SHP77 (cell line): Measurements from ENCODE around the gene ZNF655.
"Not testable (repeated sequence)": the region's sequence is repeated elsewhere in the genome, so short reads cannot be mapped to it uniquely, and the experiment has no call there.

Experiments used
- DNase-seq, 2 experiments: peaks; one replicate each; lab custom pipeline; 2025; lab: John Stamatoyannopoulos, UW

ZNF655 gene

DNA sequence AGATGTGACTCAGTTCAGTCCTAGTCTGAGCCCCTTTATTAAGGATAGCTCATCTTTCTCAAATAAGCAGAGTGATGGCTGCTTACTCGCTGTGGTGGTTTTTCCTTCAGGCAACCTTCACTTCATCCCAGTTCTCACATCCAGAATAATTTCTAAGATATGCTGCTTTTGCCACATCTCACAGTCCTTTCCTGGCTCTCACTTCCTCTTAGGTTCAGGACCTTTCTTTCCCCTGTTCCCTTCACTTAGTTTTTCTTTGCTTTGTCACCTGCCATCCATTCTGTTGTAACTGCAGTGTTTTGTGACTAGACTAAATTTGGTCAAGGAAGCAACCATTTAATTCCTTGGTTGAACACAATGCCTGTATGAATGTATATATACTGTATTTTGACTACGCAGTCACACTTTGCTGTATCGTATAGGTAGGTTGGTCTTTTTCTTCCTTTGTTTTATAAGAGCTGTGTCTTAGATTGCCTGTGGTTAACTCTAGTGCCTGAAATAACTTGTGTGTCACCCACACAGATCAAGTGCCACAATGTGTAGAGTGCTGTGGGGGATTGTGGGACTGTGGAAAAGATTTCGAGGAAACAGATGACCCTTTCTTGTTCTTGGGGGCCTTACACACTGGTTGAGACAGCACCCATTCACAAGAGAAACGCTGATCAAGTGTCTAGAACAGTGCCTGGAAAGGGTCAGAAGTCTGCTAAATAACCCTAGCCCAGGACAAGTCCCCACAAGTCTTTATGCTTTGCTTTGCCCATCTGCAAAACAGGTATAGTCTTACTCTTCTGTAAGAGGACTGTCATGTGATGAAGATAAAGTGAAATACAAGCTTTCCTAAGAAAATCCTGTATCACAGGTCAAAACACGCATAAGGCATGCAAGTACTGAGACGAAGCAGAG, 2.6 kb downstream of the ZNF655 start:
- DNase-seq, result no peak

DNA sequence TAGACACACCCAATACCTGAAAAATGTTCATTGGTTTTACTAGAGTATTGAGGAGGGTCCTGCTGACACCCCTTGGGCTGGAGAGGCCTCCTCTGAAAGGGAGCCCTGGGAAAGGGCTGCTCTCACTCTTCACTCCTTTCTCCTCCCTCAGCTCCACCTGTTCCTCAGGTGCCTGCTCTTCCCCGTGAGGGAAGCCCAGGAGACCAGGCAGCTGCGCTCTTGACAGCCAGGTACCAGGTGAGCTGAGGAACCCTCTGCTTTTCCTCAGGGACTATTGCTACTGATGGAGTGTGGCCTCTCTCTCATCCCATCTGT, 3.3 kb downstream of the ZNF655 start:
- DNase-seq, result no peak

DNA sequence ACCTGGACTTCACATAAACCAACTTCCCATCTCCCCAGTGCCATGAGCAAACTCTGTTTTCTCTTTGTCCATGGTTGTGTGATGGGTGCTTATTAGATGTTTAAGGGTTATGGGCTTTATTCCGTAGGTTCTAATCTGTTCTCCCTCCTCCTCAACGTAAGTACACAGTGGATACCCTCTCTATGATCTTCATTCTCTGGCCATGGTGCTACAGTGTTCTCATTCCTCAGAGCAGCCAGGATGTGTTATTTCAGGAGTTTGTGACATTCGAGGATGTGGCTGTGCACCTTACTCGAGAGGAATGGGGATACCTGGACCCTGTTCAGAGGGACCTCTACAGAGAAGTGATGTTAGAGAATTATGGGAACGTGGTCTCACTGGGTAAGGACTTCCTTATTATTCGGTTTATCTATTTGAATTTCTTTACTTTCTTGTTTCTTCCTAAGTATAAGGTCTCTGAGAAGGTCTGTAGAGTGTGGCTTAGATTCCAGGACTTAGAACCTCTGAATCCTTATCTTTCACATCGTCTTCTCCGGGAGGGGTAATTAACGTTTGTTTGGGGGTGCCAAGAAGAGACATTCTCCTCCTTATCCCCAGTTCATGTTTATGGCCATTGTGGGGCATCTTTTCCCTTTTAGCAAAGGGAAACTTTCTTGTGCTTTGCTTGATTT, 3.8 kb downstream of the ZNF655 start:
- no peak for DNase-seq

DNA sequence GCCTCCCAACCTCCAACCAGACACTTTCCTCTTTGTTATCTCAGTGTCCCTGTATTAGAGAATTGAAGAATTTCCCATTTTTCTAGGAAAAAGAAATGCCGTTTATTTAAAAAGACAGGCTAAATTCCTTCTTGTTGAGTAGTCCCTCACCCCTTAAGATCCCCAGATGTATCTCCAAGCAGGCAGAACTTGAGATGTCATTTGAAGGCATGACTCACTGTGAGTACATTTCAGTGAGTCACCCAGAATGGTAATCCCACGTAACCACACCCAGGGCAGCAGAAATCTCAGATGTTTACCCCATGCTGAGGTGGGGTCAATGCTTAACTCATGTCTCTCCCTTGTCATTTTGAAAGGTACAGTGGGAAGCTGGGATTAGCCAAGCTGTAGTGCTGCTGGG, 4.4 kb downstream of the ZNF655 start:
- DNase-seq, result no peak

DNA sequence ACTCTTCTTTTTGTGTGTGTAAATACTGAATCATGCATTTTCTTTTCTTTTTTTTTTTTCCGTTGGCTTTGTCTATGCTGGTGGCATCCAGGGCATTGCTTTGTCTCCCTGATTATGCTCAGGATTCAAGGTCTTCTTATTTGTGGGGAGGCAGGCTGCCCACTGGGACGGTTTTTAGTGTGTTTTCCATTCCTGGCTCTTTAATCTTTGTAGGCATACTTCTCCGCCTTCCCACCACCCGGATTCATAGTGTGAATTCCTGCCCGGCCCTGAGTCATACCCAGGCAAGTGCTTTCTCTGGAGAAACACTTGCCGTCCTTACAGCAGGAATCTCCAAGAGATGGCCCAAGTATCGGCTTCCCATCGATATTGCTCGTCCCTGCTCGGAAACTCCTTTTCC, 5.2 kb downstream of the ZNF655 start:
- no peak for DNase-seq

DNA sequence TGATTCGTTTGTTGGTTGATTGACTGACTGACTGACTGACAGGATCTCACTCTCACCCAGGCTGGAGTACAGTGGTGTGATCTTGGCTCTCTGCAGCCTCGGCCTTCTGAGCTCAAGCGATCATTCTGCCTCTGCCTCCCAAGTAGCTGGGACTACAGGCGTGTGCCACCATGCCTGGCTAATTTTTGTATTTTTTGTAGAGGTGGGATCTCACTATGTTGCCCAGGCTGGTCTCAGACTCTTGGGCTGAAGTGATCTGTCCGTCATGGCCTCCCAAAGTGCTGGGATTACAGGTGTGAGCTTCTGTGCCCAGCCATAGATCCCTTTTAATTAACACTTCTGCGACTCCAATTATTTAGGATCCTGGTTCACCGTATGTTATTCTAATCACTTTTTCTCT, 10.3 kb downstream of the ZNF655 start:
- not testable (repeated sequence) for DNase-seq

DNA sequence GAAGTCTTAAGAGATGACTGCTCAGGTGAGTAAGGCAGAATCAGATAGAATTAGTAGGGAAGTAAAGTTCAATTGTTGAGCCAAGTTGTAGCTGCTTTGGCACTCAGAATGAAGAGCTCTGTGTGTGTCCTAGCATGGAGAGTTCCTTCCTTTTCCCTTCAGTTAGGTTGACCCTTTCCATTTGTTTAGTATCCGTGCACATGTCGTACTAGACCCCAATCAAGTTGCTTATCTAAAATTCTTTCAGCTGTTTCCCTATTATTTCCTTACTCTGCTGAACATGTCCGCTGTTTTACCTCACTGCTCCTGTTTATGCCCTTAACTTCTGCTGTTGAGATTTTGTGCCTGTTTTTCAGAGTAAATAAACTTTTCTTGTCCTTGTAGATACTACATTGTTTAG, 13.3 kb downstream of the ZNF655 start:
- no peak for DNase-seq

DNA sequence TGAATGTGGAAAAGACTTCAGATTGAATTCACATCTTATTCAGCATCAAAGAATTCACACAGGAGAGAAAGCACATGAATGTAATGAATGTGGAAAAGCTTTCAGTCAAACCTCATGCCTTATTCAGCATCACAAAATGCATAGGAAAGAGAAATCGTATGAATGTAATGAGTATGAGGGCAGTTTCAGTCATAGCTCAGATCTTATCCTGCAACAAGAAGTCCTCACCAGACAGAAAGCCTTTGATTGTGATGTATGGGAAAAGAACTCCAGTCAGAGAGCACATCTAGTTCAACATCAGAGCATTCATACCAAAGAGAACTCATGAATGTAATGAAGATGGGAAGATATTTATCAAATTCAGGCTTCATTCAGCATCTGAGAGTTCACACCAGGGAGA, 14.8 kb downstream of the ZNF655 start:
- no peak for DNase-seq

DNA sequence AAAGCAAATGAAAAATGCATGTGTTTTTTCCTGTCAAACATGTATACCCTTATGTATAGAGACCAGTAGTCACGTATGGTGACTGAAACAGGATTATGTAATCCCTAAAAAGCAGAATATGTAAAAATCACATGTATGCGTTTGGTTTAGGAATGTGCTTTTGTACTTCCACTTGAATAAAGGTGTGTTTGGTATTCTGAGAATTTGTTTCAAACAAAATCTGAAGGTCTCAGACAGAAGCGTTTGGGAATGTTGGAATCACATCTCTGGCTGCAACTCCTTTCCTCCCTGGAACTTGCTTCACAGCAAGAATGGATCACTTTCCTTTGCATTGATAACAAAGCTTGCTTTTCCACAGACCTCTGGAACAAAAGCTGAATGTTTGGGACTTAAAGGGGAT, 17.8 kb downstream of the ZNF655 start:
- no peak for DNase-seq

DNA sequence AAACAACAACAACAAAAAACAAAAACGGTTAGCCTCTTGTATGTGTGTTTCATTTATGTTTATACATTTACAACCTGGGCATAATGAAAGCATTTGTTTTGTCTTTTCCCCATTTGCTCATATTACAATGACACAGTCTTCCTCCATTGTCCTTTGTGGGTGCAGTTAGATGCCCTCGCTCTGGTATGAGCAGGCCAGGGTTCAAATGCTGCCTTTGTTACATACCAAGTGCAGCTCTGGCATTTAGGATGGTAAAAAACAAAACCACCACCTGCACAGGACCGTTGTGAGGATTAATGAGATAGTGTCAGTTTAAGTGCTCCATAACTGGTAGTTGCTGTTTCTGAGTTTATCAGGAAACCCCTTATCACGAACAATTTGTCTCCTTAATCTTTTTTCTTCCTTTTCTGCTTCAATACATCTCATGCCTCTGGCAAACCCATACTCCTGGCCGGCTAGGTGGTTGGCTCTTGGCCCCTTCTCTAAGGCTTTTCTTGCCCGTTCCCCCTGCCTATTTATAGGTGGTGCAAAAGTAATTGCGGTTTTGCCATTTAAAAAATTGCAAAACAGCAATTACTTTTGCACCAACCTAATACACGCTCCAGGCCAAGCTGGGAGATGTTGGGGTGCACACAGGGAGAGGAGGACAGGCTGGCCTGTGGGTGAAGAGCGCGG, 21.0 kb downstream of the ZNF655 start:
- DNase-seq, result no peak

DNA sequence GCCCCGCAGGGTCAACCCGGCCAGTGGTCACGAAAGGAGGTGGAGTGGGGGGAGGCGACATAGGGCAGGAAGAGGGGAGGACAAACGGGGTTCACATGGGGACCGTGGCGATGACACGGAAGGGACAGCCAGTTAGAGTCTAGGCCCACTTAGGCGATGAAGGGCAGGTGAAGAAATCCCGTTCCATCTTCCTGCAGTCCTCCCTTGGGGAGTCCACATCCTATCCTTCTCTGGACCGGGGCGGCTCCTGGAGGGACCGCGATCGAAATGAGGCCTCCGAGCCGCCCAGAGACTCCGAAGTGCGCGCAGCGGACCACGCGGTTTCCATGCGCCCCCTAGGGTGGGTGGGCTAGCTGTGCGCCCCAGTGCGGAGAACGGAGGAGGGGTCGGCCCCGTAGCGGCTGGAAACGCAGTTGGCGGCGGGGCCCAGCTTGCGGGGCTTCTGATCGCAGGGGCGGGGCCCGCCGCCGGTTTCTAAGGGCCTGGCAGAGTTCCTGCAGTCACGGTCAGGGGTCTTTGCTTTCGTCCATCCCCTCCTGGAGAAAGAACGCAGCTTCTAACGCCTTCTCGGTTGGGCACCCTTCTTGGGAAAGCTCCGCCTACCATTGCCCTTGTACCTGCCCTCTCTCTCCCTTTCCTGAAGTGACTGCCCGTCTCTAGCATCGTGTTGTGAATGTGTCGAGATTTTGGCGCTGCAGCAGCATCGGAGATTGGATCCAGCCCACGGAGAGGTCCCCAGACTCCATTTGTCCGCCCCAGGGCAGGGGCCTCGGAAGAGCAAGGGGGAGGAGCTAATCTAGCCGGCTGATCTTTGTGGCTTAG, 21.7 kb downstream of the ZNF655 start:
- DNase-seq, result peak in 1 of 2 experiments; percentile 34

DNA sequence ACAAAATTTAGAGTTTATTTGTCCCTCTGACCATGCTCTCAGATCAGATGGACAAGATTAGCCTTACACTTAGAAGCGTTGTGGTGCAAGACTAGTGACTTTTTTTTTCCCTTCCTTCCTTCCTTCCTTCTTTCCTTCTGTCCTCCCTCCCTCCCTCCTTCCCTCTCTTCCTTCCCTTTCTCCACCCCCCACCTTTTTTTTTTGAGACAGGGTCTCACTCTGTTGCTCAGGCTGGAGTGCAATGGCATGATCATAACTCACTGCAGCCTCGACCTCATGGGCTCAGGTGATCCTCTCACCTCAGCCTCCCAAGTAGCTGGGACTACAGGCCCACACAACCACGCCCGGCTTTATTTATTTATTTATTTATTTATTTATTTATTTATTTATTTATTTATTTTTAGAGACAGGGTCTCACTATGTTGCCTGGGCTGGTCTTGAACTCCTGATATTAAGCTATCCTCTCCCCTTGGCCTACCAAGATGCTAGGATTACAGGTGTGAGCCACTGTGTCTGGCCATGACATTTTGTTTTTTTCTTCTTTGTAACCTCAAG, 22.4 kb downstream of the ZNF655 start:
- not testable (repeated sequence) for DNase-seq

DNA sequence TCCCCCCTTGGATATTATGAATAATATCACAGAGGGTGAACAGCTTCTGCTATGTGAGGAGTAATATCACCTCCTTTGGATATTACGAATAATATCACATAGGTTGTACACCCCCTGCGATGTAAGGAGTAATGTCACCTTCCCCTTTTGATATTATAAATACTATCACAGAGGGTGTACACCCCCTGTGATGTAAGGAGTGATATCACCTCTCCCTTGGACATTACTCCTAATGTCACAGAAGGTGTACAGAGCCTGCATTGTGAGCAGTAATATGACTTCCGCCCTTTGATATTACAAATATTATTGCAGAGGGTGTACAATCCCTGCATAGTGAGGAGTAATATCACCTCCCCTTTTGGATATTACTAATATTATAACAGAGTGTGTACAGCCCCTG, 30.4 kb downstream of the ZNF655 start:
- no peak for DNase-seq

DNA sequence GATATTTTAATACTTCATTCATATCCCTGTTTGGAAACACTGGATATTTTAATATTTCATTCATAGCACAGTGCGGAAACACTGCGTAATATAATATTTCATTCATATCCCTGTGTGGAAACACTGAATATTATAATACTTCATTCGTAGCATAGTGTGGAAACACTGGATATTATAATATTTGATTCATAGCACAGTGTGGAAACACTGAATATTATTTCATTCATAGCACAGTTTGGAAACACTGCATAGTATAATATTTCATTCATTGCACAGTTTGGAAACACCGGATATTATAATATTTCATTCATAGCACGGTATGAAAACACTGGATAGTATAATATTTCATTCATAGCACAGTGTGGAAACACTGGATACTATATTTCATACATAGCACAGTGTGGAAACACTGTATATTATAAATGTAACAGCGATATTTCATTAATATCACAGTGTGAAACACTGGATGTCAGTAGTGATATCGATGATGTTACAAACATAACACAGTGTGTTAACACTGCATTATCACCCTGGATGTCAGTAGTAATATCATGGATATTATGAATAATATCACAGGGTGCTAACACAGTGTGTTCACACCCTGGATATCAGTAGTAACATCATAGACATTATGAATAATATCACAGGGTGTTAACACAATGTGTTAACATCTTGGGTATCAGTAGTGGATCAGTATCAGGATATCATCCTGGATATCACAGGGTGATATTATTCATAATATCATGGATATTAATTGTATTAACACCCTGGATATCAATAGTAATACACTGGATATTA, 36.7 kb downstream of the ZNF655 start:
- no peak for DNase-seq

DNA sequence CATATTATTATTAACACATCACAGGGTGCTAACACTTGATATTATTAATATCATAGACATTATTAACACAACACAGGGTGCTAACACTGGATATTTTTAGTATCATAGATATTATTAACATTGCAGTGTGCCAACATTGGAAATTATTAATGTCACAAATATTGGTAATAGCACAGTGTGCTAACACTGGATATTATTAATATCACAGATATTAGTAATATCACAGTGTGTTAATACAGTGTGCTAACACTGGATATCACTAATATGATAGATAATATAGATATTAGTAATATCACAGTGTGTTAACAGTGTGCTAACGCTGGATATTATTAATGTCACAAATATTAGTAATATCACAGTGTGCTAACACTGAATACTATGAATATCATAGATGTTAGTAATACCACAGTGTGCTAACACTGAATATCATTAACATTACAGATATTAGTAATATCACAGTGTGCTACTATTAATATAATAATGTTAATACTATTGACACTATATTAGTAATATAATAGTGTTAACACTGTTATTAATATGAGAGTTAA, 38.0 kb downstream of the ZNF655 start:
- no peak for DNase-seq

DNA sequence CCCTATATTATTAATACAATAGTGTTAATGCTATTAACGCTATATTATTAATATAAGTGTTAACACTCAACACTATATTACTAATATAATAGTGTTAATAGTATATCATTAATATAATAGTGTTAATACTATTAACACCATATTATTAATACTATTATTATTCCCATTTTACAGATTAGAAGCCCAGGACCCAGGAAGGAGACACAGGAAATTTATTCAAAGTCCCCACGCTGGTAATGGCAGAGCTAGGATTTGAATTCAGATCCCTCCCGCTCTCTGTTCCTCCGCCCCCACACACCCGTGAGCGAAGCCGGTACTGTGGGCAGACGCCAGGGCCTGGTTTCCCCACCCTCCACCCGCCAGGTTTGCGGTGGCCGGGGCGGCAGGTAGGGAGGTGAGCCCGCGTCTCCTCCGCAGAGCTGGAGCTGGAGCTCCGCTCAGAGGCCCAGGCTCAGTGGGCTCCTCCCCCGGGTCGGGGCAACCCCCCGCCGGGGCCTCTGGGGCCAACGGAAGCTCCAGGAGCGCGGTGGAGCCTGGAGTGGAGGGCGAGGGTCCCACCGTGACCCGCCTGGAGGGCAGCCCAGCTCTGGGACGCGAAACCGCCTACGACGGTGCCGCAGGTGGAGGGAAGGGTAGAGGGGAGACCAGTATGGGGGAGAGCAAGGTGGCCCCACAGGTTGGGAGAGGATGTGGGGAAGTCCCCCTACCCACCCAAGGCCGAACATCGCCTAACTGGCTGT, 39.5 kb downstream of the ZNF655 start, which contains the start of gene TMEM225B:
Gene TMEM225B (plus strand): TSS at position 506 of the 740 bp plus-strand sequence. CDS start 6,122 bp downstream, outside the sequence.
- DNase-seq, result no peak

DNA sequence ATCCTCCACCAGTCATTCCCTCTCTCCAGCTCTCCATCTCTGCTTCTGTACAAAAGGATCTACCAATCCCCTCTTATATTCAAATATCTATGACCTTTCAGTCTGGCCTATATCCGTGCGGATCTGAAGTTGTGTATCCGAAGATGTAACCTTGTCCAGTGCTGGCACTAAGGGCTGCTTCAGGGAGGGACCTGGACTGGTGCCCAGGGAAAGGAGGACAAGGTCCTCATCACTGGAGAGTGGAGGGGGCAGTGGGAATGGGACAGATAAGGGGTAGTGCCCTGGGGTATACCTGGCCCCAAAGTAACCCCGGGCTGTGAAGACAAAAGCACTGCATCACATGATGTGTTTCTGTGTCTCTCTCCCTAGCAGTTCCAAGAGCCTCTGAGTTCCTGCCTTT, 41.4 kb downstream of the ZNF655 start:
- DNase-seq, result no peak

DNA sequence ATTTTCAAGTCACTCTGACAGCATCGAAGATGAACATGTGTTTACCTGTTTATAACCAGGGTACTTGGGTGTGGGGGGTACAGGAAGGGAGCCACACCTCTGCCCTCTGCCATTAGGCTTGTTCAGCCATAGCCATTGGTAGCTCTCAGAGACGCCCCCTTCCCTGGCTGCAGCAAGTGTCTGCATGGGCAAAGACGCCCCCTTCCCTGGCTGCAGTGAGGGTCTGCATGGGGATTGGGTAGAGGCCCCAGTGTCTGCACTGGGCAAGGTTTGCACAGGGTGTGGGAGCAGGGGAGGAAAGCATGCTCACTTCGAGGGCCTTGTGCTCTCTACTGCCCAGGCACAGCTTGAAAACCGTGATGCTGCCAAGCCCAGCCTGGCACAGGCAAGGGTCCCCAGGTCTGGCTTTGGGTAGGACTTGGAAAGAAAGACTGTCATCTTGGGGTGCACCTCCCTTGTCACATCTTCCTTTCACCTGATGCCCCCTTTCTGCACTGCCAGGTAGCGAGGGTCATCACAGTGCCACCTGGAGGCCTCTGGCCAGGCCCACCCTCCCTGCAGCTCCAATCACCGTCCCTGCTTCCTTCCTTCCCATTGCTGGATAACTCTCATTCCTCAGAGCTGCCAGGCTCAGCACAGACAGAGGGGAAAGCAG, 43.3 kb downstream of the ZNF655 start:
- DNase-seq, result no peak

DNA sequence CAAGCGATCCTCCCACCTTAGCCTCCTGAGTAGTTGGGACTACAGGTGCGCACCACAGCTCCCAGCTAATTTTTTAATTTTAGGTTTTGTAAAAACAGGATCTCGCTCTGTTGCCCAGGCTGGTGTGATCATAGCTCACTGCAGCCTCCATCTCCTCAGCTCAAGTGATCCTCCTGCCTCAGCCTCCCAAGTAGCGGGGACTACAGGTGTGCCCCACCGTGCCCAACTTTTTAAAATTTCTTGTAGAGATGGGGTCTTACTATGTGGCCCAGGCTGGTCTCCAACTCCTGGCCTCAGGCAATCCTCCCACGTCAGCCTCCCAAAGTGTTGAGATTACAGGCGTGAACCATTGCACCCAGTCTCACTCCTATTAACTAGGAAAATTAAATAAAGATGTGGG, 47.1 kb downstream of the ZNF655 start:
- no peak for DNase-seq
